Coronary artery (tissue), 2 donors: ENCODE results near the gene KRT17.

Experiments used
- DNase-seq: peaks from one replicate; pipeline ENCODE4 v3.0.0-alpha.2; 2017; ENCODE audit warnings: low spot score
- H3K27ac ChIP-seq, 2 donors: fragments of 200-600 bp; sonication (generic); one replicate each; pipeline ENCODE4 v1.5.1; 2016 to 2019
- H3K4me3 ChIP-seq: fragments of 200-600 bp; sonication (generic); 2 replicates; pipeline ENCODE4 v1.5.1; 2016; ENCODE audit warnings: mild to moderate bottlenecking, moderate library complexity
- TF ChIP-seq, protein P1 (sequence below): fragments of 200-600 bp; sonication (generic); IDR thresholded peaks from one replicate; pipeline ENCODE4 v1.5.1; 2019; ENCODE audit warnings: antibody characterized with exemption

Gene KRT17

GRCh38 chr17:41664587-41665565, 40.5 kb upstream of the KRT17 start:
- TF ChIP-seq, protein P1, sequence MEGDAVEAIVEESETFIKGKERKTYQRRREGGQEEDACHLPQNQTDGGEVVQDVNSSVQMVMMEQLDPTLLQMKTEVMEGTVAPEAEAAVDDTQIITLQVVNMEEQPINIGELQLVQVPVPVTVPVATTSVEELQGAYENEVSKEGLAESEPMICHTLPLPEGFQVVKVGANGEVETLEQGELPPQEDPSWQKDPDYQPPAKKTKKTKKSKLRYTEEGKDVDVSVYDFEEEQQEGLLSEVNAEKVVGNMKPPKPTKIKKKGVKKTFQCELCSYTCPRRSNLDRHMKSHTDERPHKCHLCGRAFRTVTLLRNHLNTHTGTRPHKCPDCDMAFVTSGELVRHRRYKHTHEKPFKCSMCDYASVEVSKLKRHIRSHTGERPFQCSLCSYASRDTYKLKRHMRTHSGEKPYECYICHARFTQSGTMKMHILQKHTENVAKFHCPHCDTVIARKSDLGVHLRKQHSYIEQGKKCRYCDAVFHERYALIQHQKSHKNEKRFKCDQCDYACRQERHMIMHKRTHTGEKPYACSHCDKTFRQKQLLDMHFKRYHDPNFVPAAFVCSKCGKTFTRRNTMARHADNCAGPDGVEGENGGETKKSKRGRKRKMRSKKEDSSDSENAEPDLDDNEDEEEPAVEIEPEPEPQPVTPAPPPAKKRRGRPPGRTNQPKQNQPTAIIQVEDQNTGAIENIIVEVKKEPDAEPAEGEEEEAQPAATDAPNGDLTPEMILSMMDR: no peak
- peak overlapping the region; percentile 73 for H3K4me3 ChIP-seq
- peak overlapping the region in 1 of 2 donors; percentile 76 for H3K27ac ChIP-seq
- DNase-seq: no peak

DNA sequence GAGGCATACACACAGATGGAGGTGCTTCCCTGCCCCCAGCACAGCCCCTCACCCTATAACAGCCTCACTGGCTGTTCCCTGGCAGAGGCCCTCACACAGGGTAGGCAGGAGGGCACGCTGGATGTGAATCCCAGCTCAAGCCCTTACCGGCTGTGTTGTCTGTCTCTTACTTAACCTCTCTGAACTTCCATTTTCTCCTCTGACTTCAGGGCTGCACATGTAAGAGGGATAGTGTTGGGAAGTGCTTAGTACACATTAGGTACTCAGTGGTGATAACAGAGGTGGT, 39.7 kb upstream of the KRT17 start:
- Histone ChIP-seq H3K4me3 (no peak overlapping the region), H3K27ac (no peak overlapping the region)
- no peak for DNase-seq
- TF ChIP-seq, protein P1: no peak

DNA sequence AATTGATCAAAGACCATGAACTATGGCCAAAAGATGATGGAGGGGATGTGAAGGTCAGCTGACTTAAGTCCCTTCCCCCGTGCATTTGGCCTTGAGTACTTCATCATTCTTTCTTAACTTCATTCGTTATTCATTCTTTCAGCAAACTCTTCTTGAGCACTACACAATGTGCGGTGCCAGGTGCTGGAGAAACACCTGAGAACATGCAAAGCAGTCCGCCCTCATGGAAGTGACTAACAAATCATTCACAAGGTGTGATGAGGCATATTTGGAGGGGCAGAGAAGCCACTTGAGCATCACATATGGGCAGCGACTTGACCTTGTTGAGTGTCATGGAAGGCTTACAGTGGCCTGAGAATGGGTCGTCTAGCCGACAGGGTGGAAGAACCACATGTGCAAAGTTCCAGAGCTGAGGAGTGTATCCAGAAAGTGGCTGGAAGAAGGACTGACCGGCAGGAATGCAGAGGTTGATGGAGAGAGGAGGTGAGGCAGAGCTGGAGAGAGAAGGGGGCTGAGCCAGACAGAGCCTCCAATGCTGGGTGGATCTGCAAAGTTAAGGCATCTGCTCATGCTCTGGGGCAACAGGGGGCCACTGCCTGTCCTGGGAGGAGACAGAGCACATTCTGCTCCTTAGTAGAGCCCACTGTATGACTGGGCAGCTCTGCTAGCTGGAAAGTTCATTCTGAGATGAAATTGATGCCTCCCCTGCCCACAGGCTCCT, 39.2 kb upstream of the KRT17 start:
- no peak for DNase-seq
- TF ChIP-seq, protein P1: no peak
- H3K27ac ChIP-seq: no peak overlapping the region
- H3K4me3 ChIP-seq: no peak overlapping the region

DNA sequence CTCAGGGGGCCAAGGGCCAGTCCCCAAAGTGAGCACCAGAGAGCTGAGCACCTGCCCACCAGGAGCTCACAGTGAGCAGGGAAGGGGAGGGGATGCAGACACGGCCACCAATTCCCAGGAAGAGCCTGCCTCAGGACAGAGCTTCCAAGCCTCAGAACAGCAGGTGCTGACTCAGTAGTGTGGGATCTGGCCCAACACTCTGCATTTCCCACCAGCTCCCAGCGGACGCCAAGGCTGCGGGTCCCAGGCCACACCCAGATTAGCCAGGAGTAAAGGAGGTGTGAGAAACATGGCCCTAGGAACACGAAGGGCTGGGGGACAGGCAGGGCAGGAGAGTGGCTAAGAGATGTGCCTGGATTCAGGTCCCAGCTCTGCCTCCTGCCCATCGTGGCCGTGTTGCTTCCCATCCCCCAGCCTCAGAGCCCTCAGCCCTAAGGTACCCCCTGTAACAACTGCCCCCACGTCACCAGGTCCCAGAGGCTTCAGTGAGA, 35.9 kb upstream of the KRT17 start:
- Histone ChIP-seq H3K27ac (no peak overlapping the region), H3K4me3 (no peak overlapping the region)
- no peak for DNase-seq
- TF ChIP-seq, protein P1: no peak

GRCh38 chr17:41659427-41660212, 35.2 kb upstream of the KRT17 start:
- TF ChIP-seq, protein P1: no peak
- H3K4me3 ChIP-seq: no peak overlapping the region
- no peak overlapping the region for H3K27ac ChIP-seq
- DNase-seq: no peak

- no peak overlapping the region for H3K4me3 ChIP-seq
- no peak for DNase-seq
- TF ChIP-seq, protein P1: no peak
- H3K27ac ChIP-seq: no peak overlapping the region
Measured at GRCh38 chr17:41658846-41659245, 34.5 kb upstream of the KRT17 start.
